GM12878 (cell line): ENCODE measurements around the gene PPP1R37. TPM values are rescaled to one million over a fixed set of nuclear protein-coding genes. Genes with fewer than 3 reads are reported as not detected.

Source experiments
- ATAC-seq: fragments of 200-7000 bp; cut with Tn5 transposase; 3 replicates; pipeline ENCODE4 v1.9.1; 2020; ENCODE audit warnings: mild to moderate bottlenecking, moderate library complexity
- BruUV-seq: library from RNA; stranded (reverse); fragments of 400-500 nt; replicated peaks from 2 replicates; lab custom pipeline; 2021; lab: Mats Ljungman, UMichigan
- CTCF ChIA-PET: fragments of 300-600 bp; sonication (Branson Sonifier 250); formaldehyde crosslinking; extraction: SDS; loops from one replicate; lab custom pipeline; 2021; ENCODE audit warnings: inconsistent platforms; lab: Yijun Ruan, JAX
- POLR2A ChIA-PET: fragments of 350-600 bp; formaldehyde crosslinking; extraction: SDS; loops from one replicate; lab custom pipeline; 2021; ENCODE audit warnings: inconsistent platforms; lab: Charles Lee
- RAD21 ChIA-PET: fragments of 300-600 bp; sonication (Branson Sonifier 250); formaldehyde crosslinking; loops from one replicate; lab custom pipeline; 2023; ENCODE audit warnings: antibody characterized with exemption; ENCODE audit not compliant: unreplicated experiment; lab: Charles Lee
- SMC1A ChIA-PET: fragments of 300-600 bp; sonication (Branson Sonifier 250); formaldehyde crosslinking; loops from one replicate; lab custom pipeline; 2023; ENCODE audit not compliant: unreplicated experiment, uncharacterized antibody; lab: Charles Lee
- DNase-seq: peaks from one replicate; pipeline ENCODE4 v3.0.0-alpha.2; 2011; ENCODE audit warnings: low read depth, low spot score
- FAIRE-seq: peaks from 3 replicates; lab custom pipeline; 2011; peaks lifted over from hg19 to GRCh38; lab: Jason Lieb, UNC
- H2AFZ ChIP-seq: 2 replicates; pipeline ENCODE4 v1.6.0; 2011; ENCODE audit warnings: low read depth, low read length, control low read depth; ENCODE audit not compliant: control insufficient read depth
- H3K27ac ChIP-seq: 2 replicates; pipeline ENCODE4 v1.5.1; 2011; ENCODE audit warnings: control low read depth; ENCODE audit not compliant: control insufficient read depth, insufficient read depth
- H3K27me3 ChIP-seq, 2 experiments: replicated peaks in 1 of 2; 2 replicates each; pipeline versions ENCODE4 v1.6.0 to v1.6.1; 2011; ENCODE audit warnings: low read length in 1 of 2; ENCODE audit not compliant: control insufficient read depth in 2 of 2, insufficient read depth in 2 of 2
- H3K36me3 ChIP-seq, 2 experiments: 2 replicates each; pipeline ENCODE4 v1.5.1; 2011; ENCODE audit warnings: low read length in 1 of 2; ENCODE audit not compliant: control insufficient read depth in 2 of 2, insufficient read depth in 2 of 2
- H3K4me1 ChIP-seq: 2 replicates; pipeline ENCODE4 v1.6.1; 2011; ENCODE audit warnings: mild to moderate bottlenecking, low read length, moderate library complexity, mixed read lengths; ENCODE audit not compliant: control insufficient read depth, insufficient read depth
- H3K4me2 ChIP-seq: 2 replicates; pipeline ENCODE4 v1.6.0; 2011; ENCODE audit warnings: control low read depth; ENCODE audit not compliant: control insufficient read depth, insufficient read depth
- H3K4me3 ChIP-seq: fragments of 200-600 bp; sonication (generic); 2 replicates; pipeline ENCODE4 v1.5.1; 2016
- H3K79me2 ChIP-seq: 2 replicates; pipeline ENCODE4 v1.6.0; 2011; ENCODE audit warnings: low read length; ENCODE audit not compliant: control insufficient read depth, insufficient read depth
- H3K9ac ChIP-seq: 2 replicates; pipeline ENCODE4 v1.8.0; 2011; ENCODE audit warnings: low read length, control low read depth, mixed read lengths; ENCODE audit not compliant: control insufficient read depth, insufficient read depth
- H3K9me3 ChIP-seq: replicated peaks from 3 replicates; pipeline ENCODE4 v1.5.1; 2011; ENCODE audit warnings: mild to moderate bottlenecking, low read length; ENCODE audit not compliant: control insufficient read depth, insufficient read depth
- H4K20me1 ChIP-seq: 2 replicates; pipeline ENCODE4 v1.6.0; 2011; ENCODE audit not compliant: control insufficient read depth, insufficient read depth
- BMI1 ChIP-seq: fragments of 450-650 bp; IDR thresholded peaks from 2 replicates; pipeline ENCODE4 v1.6.1; 2016; ENCODE audit warnings: mild to moderate bottlenecking, moderate library complexity, borderline replicate concordance
- ETV6 ChIP-seq, 2 experiments: fragments of 450-650 bp in 1 of 2; IDR thresholded peaks in 1 of 2; conservative IDR thresholded peaks in 1 of 2; 2 replicates each; pipeline ENCODE4 v1.6.1; 2014; ENCODE audit warnings: antibody characterized with exemption in 1 of 2, borderline replicate concordance in 1 of 2, low read depth in 1 of 2, mild to moderate bottlenecking in 1 of 2, moderate library complexity in 1 of 2
- HDGF ChIP-seq: fragments of 450-650 bp; IDR thresholded peaks from 2 replicates; pipeline ENCODE4 v1.6.1; 2016; ENCODE audit warnings: antibody characterized with exemption
- IRF4 ChIP-seq: IDR thresholded peaks from 2 replicates; pipeline ENCODE4 v1.6.1; 2011; ENCODE audit warnings: low read depth, low read length
- MYC ChIP-seq: IDR thresholded peaks from 2 replicates; pipeline ENCODE4 v1.6.1; 2011; ENCODE audit warnings: mild to moderate bottlenecking, low read length, moderate library complexity, inconsistent platforms; ENCODE audit not compliant: insufficient read depth, insufficient replicate concordance, insufficient read length, severe bottlenecking
- NFXL1 ChIP-seq: fragments of 450-650 bp; IDR thresholded peaks from 2 replicates; pipeline ENCODE4 v1.6.1; 2017; ENCODE audit warnings: antibody characterized with exemption, mild to moderate bottlenecking, borderline replicate concordance
- NFYA ChIP-seq: IDR thresholded peaks from 2 replicates; pipeline ENCODE4 v1.6.1; 2011; ENCODE audit warnings: low read depth, mild to moderate bottlenecking, low read length, improper control_type of control experiment, borderline replicate concordance
- RUNX3 ChIP-seq: IDR thresholded peaks from 2 replicates; pipeline ENCODE4 v1.6.1; 2012; ENCODE audit warnings: low read length, inconsistent platforms
- SP1 ChIP-seq: IDR thresholded peaks from one replicate; pipeline ENCODE4 v1.6.1; 2011; ENCODE audit warnings: low read depth, low read length
- SPI1 ChIP-seq: IDR thresholded peaks from 2 replicates; pipeline ENCODE4 v1.6.1; 2011; ENCODE audit warnings: low read depth, mild to moderate bottlenecking, low read length, moderate library complexity, borderline replicate concordance; ENCODE audit not compliant: insufficient read depth
- SUZ12 ChIP-seq: fragments of 200-600 bp; sonication (generic); IDR thresholded peaks from one replicate; pipeline ENCODE4 v1.6.1; 2018; ENCODE audit warnings: antibody characterized with exemption, mild to moderate bottlenecking; ENCODE audit not compliant: unreplicated experiment
- TAF1 ChIP-seq: IDR thresholded peaks from 2 replicates; pipeline ENCODE4 v1.6.1; 2011; ENCODE audit warnings: mild to moderate bottlenecking, low read depth, low read length, borderline replicate concordance
- WGBS: methylation state at CpG from one replicate; pipeline ENCODE4 v1.1.6; 2016; ENCODE audit warnings: low lambda C conversion rate; ENCODE audit not compliant: insufficient replicate concordance, insufficient coverage; ENCODE audit errors: missing lambda C conversion rate; 5-methylcytosine and 5-hydroxymethylcytosine counted together
- in situ Hi-C: fragments of 300-500 bp; cut with MboI; formaldehyde crosslinking; loops from 9 replicates; pipeline ENCODE4 v1.14.3; 2018; ENCODE audit warnings: mixed read lengths
- intact Hi-C: fragments of 100-400 bp; cut with micrococcal nuclease; formaldehyde crosslinking; loops from one replicate; pipeline ENCODE4 v1.14.2; 2022; ENCODE audit not compliant: unreplicated experiment
- polyA plus RNA-seq, 11 experiments: library from polyadenylated mRNA; depleted of rRNA in 4 of 11; unstranded in 6 of 11; stranded (reverse) in 5 of 11; fragments of >200 nt; fragmentation: Nextera tagmentation in 4 of 11; fragmentation: Illumina TruSeq in 1 of 11; extraction: Ambion mirVana in 4 of 11; extraction: Trizol in 1 of 11; gene quantifications; 1 replicate in 1 of 11; 2 replicates in 10 of 11; pipeline versions ENCODE4 v1.2.1 to v1.2.3, GENCODE V29; 2011 to 2016; ENCODE audit warnings: inconsistent platforms in 2 of 11, missing spikeins in 2 of 11, low read depth in 1 of 11
- total RNA-seq, 4 experiments: library from RNA; depleted of rRNA in 3 of 4; stranded (reverse); fragments of >200 nt in 3 of 4; fragmentation: Illumina TruSeq in 1 of 4; extraction: Trizol in 1 of 4; gene quantifications; 2 replicates each; pipeline versions ENCODE4 v1.2.1 to v1.2.3, GENCODE V29; 2013 to 2021
- TF ChIP-seq, protein P1 (sequence below): fragments of 450-650 bp; IDR thresholded peaks from 2 replicates; pipeline ENCODE4 v1.6.1; 2017; ENCODE audit warnings: mild to moderate bottlenecking, low read depth, inconsistent platforms; ENCODE audit not compliant: poor library complexity, severe bottlenecking
- TF ChIP-seq, protein P2 (sequence below): IDR thresholded peaks from 2 replicates; pipeline ENCODE4 v1.6.1; 2012; ENCODE audit warnings: low read depth, low read length, improper control_type of control experiment
- TF ChIP-seq, protein P3 (sequence below): IDR thresholded peaks from 2 replicates; pipeline ENCODE4 v1.6.1; 2011; ENCODE audit warnings: borderline replicate concordance, low read depth, mild to moderate bottlenecking, moderate library complexity, mixed read lengths, low read length; ENCODE audit not compliant: insufficient read depth; ENCODE audit errors: extremely low read length

Gene PPP1R37
- total and polyA plus RNA-seq, 10 of the 15 experiments (the other 5 are each of a cell fraction or from before 2014, with no cell fraction given): 0.09 to 21.3 (median 5.1) TPM; not detected in 1

DNA sequence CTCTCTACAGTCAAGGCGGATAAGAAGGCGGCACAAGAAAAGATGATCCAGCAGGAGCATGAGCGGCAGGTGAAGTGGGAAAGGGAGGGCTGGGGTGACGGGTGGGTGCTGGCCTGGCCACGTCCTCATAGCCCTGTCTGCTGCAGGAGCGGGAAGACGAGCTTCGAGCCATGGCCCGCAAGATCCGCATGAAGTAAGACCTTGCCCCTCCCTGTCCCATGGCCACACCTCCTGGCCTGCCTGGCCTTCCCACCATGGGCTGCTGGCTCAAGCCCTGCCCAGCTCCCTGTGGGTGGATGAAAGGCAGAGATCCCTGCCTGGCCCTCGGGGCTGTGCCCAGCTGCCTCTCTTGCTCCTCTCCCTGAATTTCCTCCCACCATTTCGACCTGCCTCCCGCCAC, 23.9 kb upstream of the PPP1R37 start:
- POLR2A ChIA-PET: interaction anchor here (0.7 kb wide), 1 partner anchor 257 kb away, joined by 3 read pairs; no protein-coding TSS in a partner anchor
- FAIRE-seq (no peak), DNase-seq (no peak), ATAC-seq (peak; percentile 42)
- BruUV-seq: no TSS peak
- SMC1A ChIA-PET: no interaction called here
- Histone ChIP-seq H3K9ac (no peak overlapping the region), H3K9me3 (no peaks in the 10 kb centered on the region), H3K79me2 (peaks cover 7% of the 10 kb centered on the region), H3K36me3 (peaks cover 11 to 46% of the 10 kb centered on the region in 2 experiments), H3K4me2 (no peak overlapping the region), H3K27me3 (no peaks in the 10 kb centered on the region), H3K27ac (no peak overlapping the region), H3K4me1 (peaks cover under 1% of the 10 kb centered on the region; the same call in 1 of the 2 replicates), H2AFZ (no peak overlapping the region), H3K4me3 (no peak overlapping the region), H4K20me1 (no peaks in the 10 kb centered on the region)
- CTCF ChIA-PET: no interaction called here
- in situ Hi-C loops (no loop called here), intact Hi-C loops (no loop called here)
- RAD21 ChIA-PET: no interaction called here
- TF ChIP-seq SP1 (no peak), TAF1 (no peak), NFXL1 (no peak), IRF4 (no peak), NFYA (no peak), RUNX3 (no peak), HDGF (no peak), ETV6 (conservative IDR thresholded peaks at IDR 0.05 in 1 of 2, IDR thresholded peaks at IDR 0.05 in 1 of 2; ENCODE audit: borderline replicate concordance in 1 of 2, low read depth in 1 of 2) (no peak), SUZ12 (no peak), SPI1 (no peak), BMI1 (no peak), MYC (no peak)
- TF ChIP-seq, protein P1, sequence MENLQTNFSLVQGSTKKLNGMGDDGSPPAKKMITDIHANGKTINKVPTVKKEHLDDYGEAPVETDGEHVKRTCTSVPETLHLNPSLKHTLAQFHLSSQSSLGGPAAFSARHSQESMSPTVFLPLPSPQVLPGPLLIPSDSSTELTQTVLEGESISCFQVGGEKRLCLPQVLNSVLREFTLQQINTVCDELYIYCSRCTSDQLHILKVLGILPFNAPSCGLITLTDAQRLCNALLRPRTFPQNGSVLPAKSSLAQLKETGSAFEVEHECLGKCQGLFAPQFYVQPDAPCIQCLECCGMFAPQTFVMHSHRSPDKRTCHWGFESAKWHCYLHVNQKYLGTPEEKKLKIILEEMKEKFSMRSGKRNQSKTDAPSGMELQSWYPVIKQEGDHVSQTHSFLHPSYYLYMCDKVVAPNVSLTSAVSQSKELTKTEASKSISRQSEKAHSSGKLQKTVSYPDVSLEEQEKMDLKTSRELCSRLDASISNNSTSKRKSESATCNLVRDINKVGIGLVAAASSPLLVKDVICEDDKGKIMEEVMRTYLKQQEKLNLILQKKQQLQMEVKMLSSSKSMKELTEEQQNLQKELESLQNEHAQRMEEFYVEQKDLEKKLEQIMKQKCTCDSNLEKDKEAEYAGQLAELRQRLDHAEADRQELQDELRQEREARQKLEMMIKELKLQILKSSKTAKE: no peak
- TF ChIP-seq, protein P2, sequence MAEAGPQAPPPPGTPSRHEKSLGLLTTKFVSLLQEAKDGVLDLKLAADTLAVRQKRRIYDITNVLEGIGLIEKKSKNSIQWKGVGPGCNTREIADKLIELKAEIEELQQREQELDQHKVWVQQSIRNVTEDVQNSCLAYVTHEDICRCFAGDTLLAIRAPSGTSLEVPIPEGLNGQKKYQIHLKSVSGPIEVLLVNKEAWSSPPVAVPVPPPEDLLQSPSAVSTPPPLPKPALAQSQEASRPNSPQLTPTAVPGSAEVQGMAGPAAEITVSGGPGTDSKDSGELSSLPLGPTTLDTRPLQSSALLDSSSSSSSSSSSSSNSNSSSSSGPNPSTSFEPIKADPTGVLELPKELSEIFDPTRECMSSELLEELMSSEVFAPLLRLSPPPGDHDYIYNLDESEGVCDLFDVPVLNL: no peak
- TF ChIP-seq, protein P3, sequence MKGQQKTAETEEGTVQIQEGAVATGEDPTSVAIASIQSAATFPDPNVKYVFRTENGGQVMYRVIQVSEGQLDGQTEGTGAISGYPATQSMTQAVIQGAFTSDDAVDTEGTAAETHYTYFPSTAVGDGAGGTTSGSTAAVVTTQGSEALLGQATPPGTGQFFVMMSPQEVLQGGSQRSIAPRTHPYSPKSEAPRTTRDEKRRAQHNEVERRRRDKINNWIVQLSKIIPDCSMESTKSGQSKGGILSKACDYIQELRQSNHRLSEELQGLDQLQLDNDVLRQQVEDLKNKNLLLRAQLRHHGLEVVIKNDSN: no peak
- 90% methylated on average over 12 of the region's 13 CpGs for WGBS
